ENCODE data around the gene HILPDA. TPM values are rescaled to one million over a fixed set of nuclear protein-coding genes. Genes with fewer than 3 reads are reported as not detected.
"Not testable (repeated sequence)": the region's sequence is repeated elsewhere in the genome, so short reads cannot be mapped to it uniquely, and the experiment has no call there.

HILPDA gene
- total and polyA plus RNA-seq, 2 of the 4 experiments (the other 2 are of a cell fraction): 31.2 to 35.6 TPM

GRCh38 chr7:128476402-128477335 is 21.0 kb downstream of the HILPDA start, which contains the start of gene METTL2B:
METTL2B (plus strand) TSS chr7:128476748; CDS start chr7:128476766, 18 bp downstream.
- peak within 1 kb of the TSS; percentile 67 for H2AK5ac ChIP-seq (ENCODE audit: low read depth, low read length)
- H2AK9ac ChIP-seq (replicated peaks; ENCODE audit: low read depth, low read length, poor library complexity); H3K23ac ChIP-seq (ENCODE audit: low read depth, low read length); dilution Hi-C loops (cut with HindIII; ENCODE audit: low sequenced_read_pairs, unreplicated experiment); H2BK15ac ChIP-seq (ENCODE audit: low read depth, low read length); H2BK20ac ChIP-seq (ENCODE audit: low read depth, low read length); H3K4me1 ChIP-seq (ENCODE audit: control insufficient read depth, insufficient read depth, low read length); H3K9me3 ChIP-seq (ENCODE audit: control insufficient read depth, insufficient read depth, low read length); BruUV-seq (replicated peaks); H3K27me3 ChIP-seq (ENCODE audit: control insufficient read depth, insufficient read depth, low read length); H3K9me1 ChIP-seq (ENCODE audit: insufficient read depth, low read length); POLR2A ChIA-PET (ENCODE audit: unreplicated experiment); H4K20me1 ChIP-seq (ENCODE audit: insufficient read depth, low read length); H3K18ac ChIP-seq (ENCODE audit: low read depth, low read length); in situ Hi-C loops (cut with MboI; ENCODE audit: low sequenced_read_pairs): not testable (repeated sequence)
- H3K4me3 ChIP-seq (ENCODE audit: insufficient read depth, low read depth, low read length): peak within 1 kb of the TSS; percentile 75
- H3K27ac ChIP-seq (ENCODE audit: insufficient read depth, low read length): peak within 1 kb of the TSS; percentile 83
- H3K36me3 ChIP-seq (ENCODE audit: control insufficient read depth, insufficient read depth, low read length): peaks cover 11% of the 10 kb centered on the region
- H2AFZ ChIP-seq (replicated peaks; ENCODE audit: low read length, poor library complexity): peak within 1 kb of the TSS; percentile 84
- H2BK120ac ChIP-seq (ENCODE audit: low read depth, low read length): peak within 1 kb of the TSS; percentile 41; the same call in 1 of the 2 replicates
- 0% methylated on average over 19 of the region's 62 CpGs; no CpG with 5 or more reads in 1 of the 2 experiments for WGBS, 2 experiments (ENCODE audit: extremely low coverage in 2 of 2, insufficient read length in 1 of 2)
- peaks cover 13 to 23% of the 10 kb centered on the region in 2 experiments for H3K79me1 ChIP-seq (ENCODE audit: low read depth in 1 of 2, low read length in 2 of 2)
- peak within 1 kb of the TSS; percentile 99 for H3K4me2 ChIP-seq (ENCODE audit: low read depth, low read length)
- TF ChIP-seq MAZ (IDR thresholded peaks at IDR 0.05; ENCODE audit: borderline replicate concordance, low read depth, low read length) (0 out of 2 replicates have a peak, but pooled peaks have one; percentile 16), CEBPB (IDR thresholded peaks at IDR 0.05; ENCODE audit: low read depth, low read length) (0 out of 2 replicates have a peak, but pooled peaks have one; percentile 6), RAD21 (IDR thresholded peaks at IDR 0.05; ENCODE audit: low read length) (peak; percentile 25; the same call in 1 of the 2 replicates), CTCF (conservative IDR thresholded peaks at IDR 0.05; ENCODE audit: low read depth, low read length) (peak; percentile 50), MXI1 (IDR thresholded peaks at IDR 0.05; ENCODE audit: borderline replicate concordance, low read depth, low read length) (peak; percentile 77; the same call in 1 of the 2 replicates), POLR2A (IDR thresholded peaks at IDR 0.05; ENCODE audit: low read depth, low read length) (peak; percentile 66; the same call in 1 of the 2 replicates)
- H3K14ac ChIP-seq (replicated peaks; ENCODE audit: low read depth, low read length): peak within 1 kb of the TSS; percentile 34
- CTCF ChIA-PET: interaction anchor here (1.1 kb wide), 1 partner anchor 16 kb away, joined by 5 read pairs; no protein-coding TSS in a partner anchor
- DNase-seq (peak; percentile 88), ATAC-seq (ENCODE audit: low read depth) (peak; percentile 95)
- H4K5ac ChIP-seq (ENCODE audit: low read depth, low read length): peak within 1 kb of the TSS; percentile 68
- H4K91ac ChIP-seq (ENCODE audit: insufficient read depth, low read depth, low read length): peak within 1 kb of the TSS; percentile 53
- peak within 1 kb of the TSS; percentile 96 to 99 for H4K8ac ChIP-seq (ENCODE audit: low read depth in 2 of 2, low read length in 2 of 2)
- H3K4ac ChIP-seq (ENCODE audit: low read depth, low read length): peak within 1 kb of the TSS; percentile 72
- H3K56ac ChIP-seq (ENCODE audit: extremely low read depth, insufficient read depth, low read length): peak within 1 kb of the TSS; percentile 25
- peak within 1 kb of the TSS; percentile 35 for H2BK5ac ChIP-seq (ENCODE audit: low read depth, low read length, poor library complexity, severe bottlenecking)
- peak within 1 kb of the TSS; percentile 90 for H3K9ac ChIP-seq (ENCODE audit: low read depth, low read length)
- intact Hi-C loops (cut with micrococcal nuclease): loop anchor here (5.0 kb wide), 1 partner anchor 406 kb away; no protein-coding TSS in a partner anchor

All from IMR-90 (cell line).